CD4-positive, alpha-beta T cell (primary cell): ENCODE measurements around the gene DENND6B. TPM values are rescaled to one million over a fixed set of nuclear protein-coding genes. Genes with fewer than 3 reads are reported as not detected.

Experiments
- ATAC-seq: fragments of 200-7000 bp; cut with Tn5 transposase; one replicate; pipeline ENCODE4 v1.10.0; 2022; ENCODE audit warnings: mild to moderate bottlenecking; ENCODE audit not compliant: poor library complexity
- CTCF ChIA-PET: fragments of 350-600 bp; sonication (Branson Sonifier 250); formaldehyde crosslinking; loops from one replicate; lab custom pipeline; 2021; ENCODE audit warnings: antibody characterized with exemption, inconsistent platforms; lab: Charles Lee
- POLR2A ChIA-PET: fragments of 350-600 bp; sonication (Branson Sonifier 250); formaldehyde crosslinking; loops from one replicate; lab custom pipeline; 2021; ENCODE audit warnings: antibody characterized with exemption, inconsistent platforms; lab: Charles Lee
- DNase-seq, 14 experiments: peaks; one replicate each; pipeline ENCODE4 v3.0.0-alpha.2; 2013 to 2020; ENCODE audit warnings: mixed read lengths in 2 of 14
- H3K27ac ChIP-seq, 2 donors: one replicate each; pipeline versions ENCODE4 v1.5.1 to v1.7.0; 2013; ENCODE audit warnings: low read length in 2 of 2, low read depth in 1 of 2, mild to moderate bottlenecking in 1 of 2
- H3K27me3 ChIP-seq, 2 experiments: 1 replicate in 1 of 2; 2 replicates in 1 of 2; pipeline versions ENCODE4 v1.6.1 to v1.7.0; 2013; ENCODE audit warnings: low read length in 2 of 2, control low read depth in 1 of 2, mild to moderate bottlenecking in 1 of 2, moderate library complexity in 1 of 2; ENCODE audit not compliant: insufficient read depth in 2 of 2, control insufficient read depth in 1 of 2
- H3K36me3 ChIP-seq: one replicate; pipeline ENCODE4 v1.6.1; 2013; ENCODE audit warnings: low read length, control low read depth; ENCODE audit not compliant: insufficient read depth
- H3K4me1 ChIP-seq: one replicate; pipeline ENCODE4 v1.6.1; 2013; ENCODE audit warnings: low read length, control low read depth; ENCODE audit not compliant: insufficient read depth
- H3K4me3 ChIP-seq: one replicate; pipeline ENCODE4 v1.5.1; 2013; ENCODE audit warnings: mild to moderate bottlenecking, low read length, moderate library complexity
- H3K9me3 ChIP-seq, 2 experiments: 1 replicate in 1 of 2; 2 replicates in 1 of 2; pipeline versions ENCODE4 v1.6.1 to v1.7.0; 2013; ENCODE audit warnings: low read length in 2 of 2, mild to moderate bottlenecking in 2 of 2, control low read depth in 1 of 2, moderate library complexity in 1 of 2; ENCODE audit not compliant: control insufficient read depth in 1 of 2, insufficient read depth in 1 of 2
- H3K27ac Mint-ChIP-seq: one replicate; pipeline ENCODE4 v1.8.0; 2020; ENCODE audit warnings: mixed read lengths
- H3K27me3 Mint-ChIP-seq: one replicate; pipeline ENCODE4 v1.8.0; 2021; ENCODE audit warnings: mixed read lengths
- H3K36me3 Mint-ChIP-seq: one replicate; pipeline ENCODE4 v1.8.0; 2021; ENCODE audit warnings: low read depth, mixed read lengths
- H3K4me1 Mint-ChIP-seq: one replicate; pipeline ENCODE4 v1.8.0; 2021; ENCODE audit warnings: low read depth, mixed read lengths
- H3K4me3 Mint-ChIP-seq: one replicate; pipeline ENCODE4 v1.8.0; 2020; ENCODE audit warnings: mild to moderate bottlenecking, mixed read lengths
- H3K9me3 Mint-ChIP-seq: one replicate; pipeline ENCODE4 v1.8.0; 2020; ENCODE audit warnings: mixed read lengths
- intact Hi-C, 2 experiments: fragments of 100-400 bp; cut with DNase I in 1 of 2; cut with micrococcal nuclease in 1 of 2; formaldehyde crosslinking; loops; one replicate each; pipeline versions ENCODE4 v1.15.1 to v1.9.0; 2023 to 2025; cut with DNase I, micrococcal nuclease
- total RNA-seq, 174 experiments: library from RNA in 2 of 174; stranded (reverse) in 2 of 174; gene quantifications; one replicate each; pipeline ENCODE4 v1.2.3 and lab custom pipeline; 2021 to 2026
- TF ChIP-seq, protein P1 (sequence below): fragments of 200-600 bp; IDR thresholded peaks from one replicate; pipeline ENCODE4 v1.8.0; 2022; ENCODE audit warnings: antibody characterized with exemption, mild to moderate bottlenecking

The DENND6B gene
- total RNA-seq, 2 experiments from 2014 or later, result 1.8 to 1.9 TPM

DNA sequence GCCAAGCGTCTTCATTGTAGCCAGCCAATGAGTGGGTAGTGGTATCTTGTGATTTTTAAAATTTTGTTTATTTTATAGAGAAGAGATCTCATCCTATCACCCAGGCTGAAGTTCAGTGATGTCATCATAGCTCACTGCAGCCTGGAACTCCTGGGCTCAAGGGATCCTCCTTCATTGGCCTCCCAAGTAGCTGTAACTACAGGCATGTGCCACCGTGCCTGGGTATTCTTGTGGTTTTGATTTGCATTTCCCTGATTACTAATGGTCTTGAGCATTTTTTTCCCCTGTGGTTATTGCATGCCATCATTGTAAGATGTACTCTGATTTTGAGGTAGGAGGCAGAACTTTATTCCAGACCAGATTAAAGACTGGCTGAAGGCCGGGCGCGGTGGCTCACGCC is 2.4 kb upstream of the DENND6B start:
- POLR2A ChIA-PET, result no interaction called here
- intact Hi-C loops, result loop anchor here (5.0 kb wide), 2 partner anchors 52 to 182 kb away; no protein-coding TSS in a partner anchor
- Histone ChIP-seq H3K9me3 (no peaks in the 10 kb centered on the region), H3K4me1 (peaks cover 15% of the 10 kb centered on the region), H3K36me3 (no peaks in the 10 kb centered on the region), H3K27me3 (no peaks in the 10 kb centered on the region), H3K27ac (no peak overlapping the region), H3K4me3 (no peak overlapping the region)
- ATAC-seq (no peak), DNase-seq (no peak)
- TF ChIP-seq, protein P1, sequence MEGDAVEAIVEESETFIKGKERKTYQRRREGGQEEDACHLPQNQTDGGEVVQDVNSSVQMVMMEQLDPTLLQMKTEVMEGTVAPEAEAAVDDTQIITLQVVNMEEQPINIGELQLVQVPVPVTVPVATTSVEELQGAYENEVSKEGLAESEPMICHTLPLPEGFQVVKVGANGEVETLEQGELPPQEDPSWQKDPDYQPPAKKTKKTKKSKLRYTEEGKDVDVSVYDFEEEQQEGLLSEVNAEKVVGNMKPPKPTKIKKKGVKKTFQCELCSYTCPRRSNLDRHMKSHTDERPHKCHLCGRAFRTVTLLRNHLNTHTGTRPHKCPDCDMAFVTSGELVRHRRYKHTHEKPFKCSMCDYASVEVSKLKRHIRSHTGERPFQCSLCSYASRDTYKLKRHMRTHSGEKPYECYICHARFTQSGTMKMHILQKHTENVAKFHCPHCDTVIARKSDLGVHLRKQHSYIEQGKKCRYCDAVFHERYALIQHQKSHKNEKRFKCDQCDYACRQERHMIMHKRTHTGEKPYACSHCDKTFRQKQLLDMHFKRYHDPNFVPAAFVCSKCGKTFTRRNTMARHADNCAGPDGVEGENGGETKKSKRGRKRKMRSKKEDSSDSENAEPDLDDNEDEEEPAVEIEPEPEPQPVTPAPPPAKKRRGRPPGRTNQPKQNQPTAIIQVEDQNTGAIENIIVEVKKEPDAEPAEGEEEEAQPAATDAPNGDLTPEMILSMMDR, result no peak
- peaks cover 12% of the 10 kb centered on the region for H3K4me1 Mint-ChIP-seq
- H3K9me3 Mint-ChIP-seq, result no peaks in the 10 kb centered on the region
- no peak overlapping the region for H3K27ac Mint-ChIP-seq
- CTCF ChIA-PET, result interaction anchor here (1.2 to 4.2 kb wide), 2 partner anchors 13 to 52 kb away, joined by 3 to 18 read pairs; no protein-coding TSS in a partner anchor
- H3K4me3 Mint-ChIP-seq, result peak overlapping the region; percentile 30
- H3K27me3 Mint-ChIP-seq, result no peaks in the 10 kb centered on the region
- H3K36me3 Mint-ChIP-seq, result no peaks in the 10 kb centered on the region

DNA sequence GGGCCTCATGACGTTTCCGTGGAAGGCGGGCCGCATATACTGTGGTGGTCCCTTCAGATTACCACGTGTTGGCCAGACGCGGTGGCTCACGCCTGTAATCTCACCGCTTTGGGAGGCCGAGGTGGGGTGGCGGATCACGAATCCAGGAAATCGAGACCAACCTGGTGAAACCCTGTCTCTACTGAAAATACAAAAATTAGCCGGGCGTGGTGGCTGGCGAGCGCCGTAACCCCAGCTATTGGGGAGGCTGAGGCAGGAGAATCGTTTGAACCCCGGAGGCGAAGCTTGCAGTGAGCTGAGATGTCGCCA is 853 bp upstream of the DENND6B start:
- intact Hi-C loops, result loop anchor here (1.0 to 5.0 kb wide), 5 partner anchors 15 to 180 kb away; partner anchors contain the start of gene PPP6R2 (in 1 of the 2)
- Mint-ChIP-seq H3K4me1 (peaks cover 12% of the 10 kb centered on the region), H3K27ac (no peak overlapping the region), H3K27me3 (no peaks in the 10 kb centered on the region), H3K4me3 (peak overlapping the region; percentile 88), H3K36me3 (no peaks in the 10 kb centered on the region), H3K9me3 (no peaks in the 10 kb centered on the region)
- TF ChIP-seq, protein P1, result no peak
- POLR2A ChIA-PET, result interaction anchor here (1.3 to 2.0 kb wide), 2 partner anchors 14 to 83 kb away, joined by 5 to 6 read pairs; partner anchors contain the start of gene TUBGCP6
- ATAC-seq, result no peak
- no peak for DNase-seq
- Histone ChIP-seq H3K27me3 (no peaks in the 10 kb centered on the region), H3K36me3 (no peaks in the 10 kb centered on the region), H3K4me1 (peaks cover 15% of the 10 kb centered on the region), H3K9me3 (no peaks in the 10 kb centered on the region), H3K27ac (no peak overlapping the region), H3K4me3 (peak overlapping the region; percentile 60)
- CTCF ChIA-PET, result interaction anchor here (0.6 to 4.2 kb wide), 8 partner anchors 8 to 87 kb away, joined by 3 to 18 read pairs (median 4); no protein-coding TSS in a partner anchor

DNA sequence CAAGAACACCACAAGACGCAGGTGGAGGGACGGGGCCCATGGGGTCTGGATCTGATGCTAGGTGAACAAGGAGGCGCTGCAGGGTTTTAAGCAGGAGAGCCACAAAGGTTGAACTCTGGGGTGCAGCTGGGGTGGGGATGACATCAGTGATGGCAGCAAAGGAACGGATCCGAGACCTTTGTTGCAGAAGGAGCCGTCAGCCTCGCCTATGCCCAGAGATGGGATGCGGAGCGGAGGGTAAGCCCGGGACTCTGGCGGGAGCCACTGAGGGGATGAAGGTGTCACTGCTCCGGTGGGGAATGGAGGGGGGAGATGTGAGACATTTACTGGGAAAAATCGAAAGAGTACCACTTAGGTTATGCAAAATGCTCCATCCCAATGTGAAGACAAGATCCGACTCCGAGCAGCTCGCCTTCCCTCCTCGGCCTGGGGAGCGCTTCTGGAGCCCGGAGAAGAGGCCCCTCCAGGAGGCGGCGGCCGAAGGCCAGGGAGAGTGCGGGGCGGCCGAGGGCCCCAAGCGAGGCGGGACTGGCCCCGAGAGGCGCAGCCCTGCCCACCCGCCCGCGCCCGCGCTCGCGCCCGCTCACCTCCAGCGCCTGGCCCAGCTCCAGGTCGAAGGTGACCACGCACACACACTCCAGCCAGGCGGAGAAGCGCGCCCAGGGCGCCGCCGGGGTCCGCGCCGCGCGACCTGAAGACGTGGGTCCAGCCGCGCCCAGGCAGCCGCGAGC is 422 bp downstream of the DENND6B start:
- no peaks in the 10 kb centered on the region for H3K36me3 Mint-ChIP-seq
- no peaks in the 10 kb centered on the region for H3K27me3 Mint-ChIP-seq
- H3K27ac Mint-ChIP-seq, result peak overlapping the region; percentile 35
- Histone ChIP-seq H3K4me3 (no peak overlapping the region), H3K27ac (no peak overlapping the region), H3K4me1 (peaks cover 15% of the 10 kb centered on the region), H3K27me3 (no peaks in the 10 kb centered on the region), H3K9me3 (no peaks in the 10 kb centered on the region), H3K36me3 (no peaks in the 10 kb centered on the region)
- ChIA-PET CTCF (interaction anchor here (0.6 to 4.2 kb wide), 6 partner anchors 16 to 85 kb away, joined by 3 to 18 read pairs (median 4); no protein-coding TSS in a partner anchor), POLR2A (interaction anchor here (1.1 to 2.0 kb wide), 3 partner anchors 16 to 82 kb away, joined by 4 to 6 read pairs (median 5); partner anchors contain the start of gene TUBGCP6)
- intact Hi-C loops, result loop anchor here (2.0 to 5.0 kb wide), 3 partner anchors 16 to 179 kb away; partner anchors contain the start of gene PPP6R2 (in 1 of the 2)
- peak overlapping the region; percentile 89 for H3K4me3 Mint-ChIP-seq
- peaks cover 12% of the 10 kb centered on the region for H3K4me1 Mint-ChIP-seq
- H3K9me3 Mint-ChIP-seq, result no peaks in the 10 kb centered on the region
- ATAC-seq (no peak), DNase-seq (no peak)
- TF ChIP-seq, protein P1, result no peak
